Natural killer cell (primary cell): ENCODE data around the gene SPG11. TPM values are rescaled to one million over a fixed set of nuclear protein-coding genes. Genes with fewer than 3 reads are reported as not detected.

Experiments used
- ATAC-seq, 3 donors: fragments of 150-1000 bp in 2 of 3; fragments of 200-7000 bp in 1 of 3; cut with Tn5 transposase; 1 replicate in 1 of 3; 2 replicates in 2 of 3; pipeline ENCODE4 v1.10.0; 2021; ENCODE audit warnings: mild to moderate bottlenecking in 2 of 3, moderate library complexity in 2 of 3
- DNase-seq, 2 donors: peaks; one replicate each; pipeline versions ENCODE4 v3.0.0 to v3.0.0-alpha.2; 2013 to 2021; ENCODE audit warnings: mixed read lengths in 1 of 2
- H3K27ac ChIP-seq: one replicate; pipeline ENCODE4 v1.5.1; 2013; ENCODE audit warnings: mild to moderate bottlenecking, low read length
- H3K27me3 ChIP-seq: one replicate; pipeline ENCODE4 v1.6.1; 2013; ENCODE audit warnings: low read length; ENCODE audit not compliant: control insufficient read depth, insufficient read depth
- H3K36me3 ChIP-seq: one replicate; pipeline ENCODE4 v1.6.1; 2013; ENCODE audit warnings: low read length; ENCODE audit not compliant: control insufficient read depth, insufficient read depth
- H3K4me1 ChIP-seq: one replicate; pipeline ENCODE4 v1.6.1; 2013; ENCODE audit warnings: low read length; ENCODE audit not compliant: control insufficient read depth, insufficient read depth
- H3K4me3 ChIP-seq: one replicate; pipeline ENCODE4 v1.5.1; 2013; ENCODE audit warnings: low read length
- H3K9me3 ChIP-seq: one replicate; pipeline ENCODE4 v1.6.1; 2013; ENCODE audit warnings: low read length; ENCODE audit not compliant: control insufficient read depth, insufficient read depth
- H3K27ac Mint-ChIP-seq, 2 donors: one replicate each; pipeline ENCODE4 v1.8.0; 2022; ENCODE audit warnings: mild to moderate bottlenecking in 2 of 2, mixed read lengths in 2 of 2, moderate library complexity in 1 of 2
- H3K27me3 Mint-ChIP-seq, 2 donors: one replicate each; pipeline ENCODE4 v1.8.0; 2022; ENCODE audit warnings: low read depth in 2 of 2, mixed read lengths in 2 of 2
- H3K36me3 Mint-ChIP-seq: one replicate; pipeline ENCODE4 v1.8.0; 2022; ENCODE audit warnings: mixed read lengths
- H3K4me1 Mint-ChIP-seq, 2 donors: one replicate each; pipeline ENCODE4 v1.8.0; 2022; ENCODE audit warnings: mixed read lengths in 2 of 2
- H3K4me3 Mint-ChIP-seq: one replicate; pipeline ENCODE4 v1.8.0; 2022; ENCODE audit warnings: mild to moderate bottlenecking, moderate library complexity, mixed read lengths
- H3K9me3 Mint-ChIP-seq, 2 donors: one replicate each; pipeline ENCODE4 v1.8.0; 2022; ENCODE audit warnings: mixed read lengths in 2 of 2
- WGBS: methylation state at CpG from one replicate; pipeline ENCODE4 v1.1.7; 2013; ENCODE audit warnings: missing lambda C conversion rate; ENCODE audit not compliant: insufficient coverage; 5-methylcytosine and 5-hydroxymethylcytosine counted together
- intact Hi-C: fragments of 100-400 bp; cut with micrococcal nuclease; formaldehyde crosslinking; loops from one replicate; pipeline ENCODE4 v1.14.2; 2022
- total RNA-seq, 4 donors: library from RNA; stranded (reverse); fragments of 120-200 nt in 1 of 4; gene quantifications; one replicate each; pipeline versions ENCODE4 v1.2.3 to v1.2.4, GENCODE V29; 2013 to 2022
- TF ChIP-seq, protein P1 (sequence below): fragments of 200-600 bp; IDR thresholded peaks from one replicate; pipeline ENCODE4 v1.8.0; 2022; ENCODE audit warnings: antibody characterized with exemption

The SPG11 gene
- total RNA-seq, 3 donors from 2014 or later (not counting 1 experiment from before 2014, with no cell fraction given): 123 to 154 (median 153) TPM

GRCh38 chr15:44596511-44597010, 66.9 kb downstream of the SPG11 start:
- no peaks in the 10 kb centered on the region for H3K27me3 Mint-ChIP-seq
- Histone ChIP-seq H3K27ac (no peak overlapping the region), H3K9me3 (no peaks in the 10 kb centered on the region), H3K4me1 (no peaks in the 10 kb centered on the region), H3K27me3 (no peaks in the 10 kb centered on the region), H3K4me3 (no peak overlapping the region), H3K36me3 (peaks cover 72% of the 10 kb centered on the region)
- no CpG with 5 or more reads among the region's 1 CpG for WGBS
- H3K4me1 Mint-ChIP-seq: no peaks in the 10 kb centered on the region
- TF ChIP-seq, protein P1, sequence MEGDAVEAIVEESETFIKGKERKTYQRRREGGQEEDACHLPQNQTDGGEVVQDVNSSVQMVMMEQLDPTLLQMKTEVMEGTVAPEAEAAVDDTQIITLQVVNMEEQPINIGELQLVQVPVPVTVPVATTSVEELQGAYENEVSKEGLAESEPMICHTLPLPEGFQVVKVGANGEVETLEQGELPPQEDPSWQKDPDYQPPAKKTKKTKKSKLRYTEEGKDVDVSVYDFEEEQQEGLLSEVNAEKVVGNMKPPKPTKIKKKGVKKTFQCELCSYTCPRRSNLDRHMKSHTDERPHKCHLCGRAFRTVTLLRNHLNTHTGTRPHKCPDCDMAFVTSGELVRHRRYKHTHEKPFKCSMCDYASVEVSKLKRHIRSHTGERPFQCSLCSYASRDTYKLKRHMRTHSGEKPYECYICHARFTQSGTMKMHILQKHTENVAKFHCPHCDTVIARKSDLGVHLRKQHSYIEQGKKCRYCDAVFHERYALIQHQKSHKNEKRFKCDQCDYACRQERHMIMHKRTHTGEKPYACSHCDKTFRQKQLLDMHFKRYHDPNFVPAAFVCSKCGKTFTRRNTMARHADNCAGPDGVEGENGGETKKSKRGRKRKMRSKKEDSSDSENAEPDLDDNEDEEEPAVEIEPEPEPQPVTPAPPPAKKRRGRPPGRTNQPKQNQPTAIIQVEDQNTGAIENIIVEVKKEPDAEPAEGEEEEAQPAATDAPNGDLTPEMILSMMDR: no peak
- H3K36me3 Mint-ChIP-seq: peaks cover 8% of the 10 kb centered on the region
- ATAC-seq: no peak
- no peaks in the 10 kb centered on the region for H3K9me3 Mint-ChIP-seq
- intact Hi-C loops: no loop called here
- H3K4me3 Mint-ChIP-seq: no peak overlapping the region
- peak overlapping the region; percentile 62 to 69 for H3K27ac Mint-ChIP-seq
- no peak for DNase-seq

GRCh38 chr15:44595656-44596510, 67.6 kb downstream of the SPG11 start:
- no peak for DNase-seq
- H3K4me1 ChIP-seq: no peaks in the 10 kb centered on the region
- Mint-ChIP-seq H3K9me3 (no peaks in the 10 kb centered on the region), H3K36me3 (peaks cover 8% of the 10 kb centered on the region), H3K4me3 (no peak overlapping the region), H3K27ac (peak overlapping the region; percentile 62 to 69), H3K4me1 (no peaks in the 10 kb centered on the region), H3K27me3 (no peaks in the 10 kb centered on the region)
- TF ChIP-seq, protein P1: no peak
- 96% methylated on average over 3 of the region's 3 CpGs for WGBS
- no peak for ATAC-seq
- H3K27ac ChIP-seq: no peak overlapping the region
- H3K36me3 ChIP-seq: peaks cover 78% of the 10 kb centered on the region
- no peaks in the 10 kb centered on the region for H3K9me3 ChIP-seq
- no peak overlapping the region for H3K4me3 ChIP-seq
- intact Hi-C loops: no loop called here
- H3K27me3 ChIP-seq: no peaks in the 10 kb centered on the region

DNA sequence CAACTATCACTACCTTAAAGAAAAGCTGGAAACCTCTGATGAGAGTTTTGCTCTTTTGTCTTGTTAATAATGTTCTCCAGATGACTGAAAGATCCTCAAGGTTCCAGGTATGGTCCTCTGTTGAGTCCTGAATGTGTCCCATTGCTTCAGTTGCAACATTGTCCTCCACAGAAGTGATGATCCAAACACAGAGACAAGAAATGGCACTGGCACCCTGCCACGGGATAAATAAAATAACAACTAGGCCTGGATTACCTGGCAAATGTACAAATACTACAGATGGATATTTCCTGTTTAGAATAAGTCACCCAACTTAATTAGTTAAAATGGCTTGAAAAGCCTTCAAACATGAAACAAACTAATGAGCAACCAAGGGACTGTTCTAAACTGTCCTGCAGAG, 68.2 kb downstream of the SPG11 start:
- Histone ChIP-seq H3K4me3 (no peak overlapping the region), H3K4me1 (no peaks in the 10 kb centered on the region), H3K36me3 (peaks cover 81% of the 10 kb centered on the region), H3K27me3 (no peaks in the 10 kb centered on the region), H3K27ac (no peak overlapping the region), H3K9me3 (no peaks in the 10 kb centered on the region)
- Mint-ChIP-seq H3K4me1 (no peaks in the 10 kb centered on the region), H3K36me3 (peaks cover 13% of the 10 kb centered on the region), H3K27ac (peak overlapping the region; percentile 62 to 69), H3K4me3 (no peak overlapping the region), H3K27me3 (no peaks in the 10 kb centered on the region), H3K9me3 (no peaks in the 10 kb centered on the region)
- no peak for ATAC-seq
- DNase-seq: no peak
- intact Hi-C loops: no loop called here
- TF ChIP-seq, protein P1: no peak
- 100% methylated on average over 1 of the region's 1 CpG for WGBS
